ENCODE results near the gene UBAC1. TPM values are rescaled to one million over a fixed set of nuclear protein-coding genes. Genes with fewer than 3 reads are reported as not detected.

Gene UBAC1
- polyA plus RNA-seq, 1 donor from 2014 or later: 92.3 TPM

DNA sequence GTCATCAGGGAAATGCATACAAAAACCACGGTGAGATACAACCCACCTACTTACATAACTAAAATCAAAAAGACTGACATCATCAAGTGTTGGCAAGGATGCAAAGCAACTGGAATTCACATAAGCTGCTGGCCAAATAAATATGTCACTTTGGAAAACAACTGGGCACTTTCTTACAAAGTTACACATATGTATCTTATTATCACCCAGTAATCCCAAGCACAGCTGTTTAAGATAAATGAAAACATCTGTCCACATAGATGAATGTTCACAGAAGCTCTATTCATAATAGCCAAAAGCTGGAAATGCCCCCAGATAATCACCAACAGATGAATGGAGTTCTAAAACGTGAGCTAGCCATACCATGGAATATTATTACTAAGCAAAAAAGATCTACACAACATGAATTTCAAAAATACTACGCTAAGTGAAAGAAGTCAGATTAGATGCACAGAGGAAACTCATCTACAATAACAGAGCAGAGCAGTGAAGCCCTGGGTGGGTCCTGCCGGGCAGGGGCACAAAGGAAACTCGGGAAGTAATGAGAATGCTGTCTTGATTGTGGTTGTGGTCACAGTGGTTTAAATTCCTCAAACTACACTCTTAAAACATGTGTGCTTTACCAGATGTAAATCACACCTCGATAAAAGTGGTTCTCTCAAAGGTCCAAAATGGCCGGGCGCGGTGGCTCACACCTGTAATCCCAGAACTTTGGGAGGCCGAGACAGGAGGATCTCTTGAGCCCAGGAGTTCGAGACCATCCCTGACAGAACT lies 62.4 kb downstream of the UBAC1 start:
- Histone ChIP-seq H3K9ac (ENCODE audit: low read length) (no peak overlapping the region), H2AFZ (ENCODE audit: low read depth, low read length) (no peak overlapping the region), H3K4me3 (ENCODE audit: low read length) (no peak overlapping the region), H3F3A (ENCODE audit: insufficient read depth, low read length, poor library complexity, severe bottlenecking) (no peaks in the 10 kb centered on the region), H4K20me1 (ENCODE audit: insufficient read depth) (peaks cover 3% of the 10 kb centered on the region), H3K27me3 (ENCODE audit: insufficient read depth, low read depth, low read length) (no peaks in the 10 kb centered on the region), H3K36me3 (ENCODE audit: insufficient read depth, low read length) (peaks cover 7% of the 10 kb centered on the region), H3K9me2 (ENCODE audit: insufficient read depth, low read length) (no peaks in the 10 kb centered on the region), H3K4me2 (ENCODE audit: low read length) (no peak overlapping the region), H3K27ac (ENCODE audit: low read length) (no peak overlapping the region), H3K79me2 (replicated peaks; ENCODE audit: insufficient read depth, low read length) (peaks cover 99% of the 10 kb centered on the region), H3K9me3 (ENCODE audit: low read length) (peaks cover 18% of the 10 kb centered on the region)
- TF ChIP-seq MXI1 (conservative IDR thresholded peaks at IDR 0.05; ENCODE audit: poor library complexity, severe bottlenecking) (no peak), RAD21 (conservative IDR thresholded peaks at IDR 0.05) (no peak), TAF1 (IDR thresholded peaks at IDR 0.05; ENCODE audit: low read depth) (no peak), POLR2AphosphoS5 (IDR thresholded peaks at IDR 0.05) (no peak)
- TF ChIP-seq, protein P1, sequence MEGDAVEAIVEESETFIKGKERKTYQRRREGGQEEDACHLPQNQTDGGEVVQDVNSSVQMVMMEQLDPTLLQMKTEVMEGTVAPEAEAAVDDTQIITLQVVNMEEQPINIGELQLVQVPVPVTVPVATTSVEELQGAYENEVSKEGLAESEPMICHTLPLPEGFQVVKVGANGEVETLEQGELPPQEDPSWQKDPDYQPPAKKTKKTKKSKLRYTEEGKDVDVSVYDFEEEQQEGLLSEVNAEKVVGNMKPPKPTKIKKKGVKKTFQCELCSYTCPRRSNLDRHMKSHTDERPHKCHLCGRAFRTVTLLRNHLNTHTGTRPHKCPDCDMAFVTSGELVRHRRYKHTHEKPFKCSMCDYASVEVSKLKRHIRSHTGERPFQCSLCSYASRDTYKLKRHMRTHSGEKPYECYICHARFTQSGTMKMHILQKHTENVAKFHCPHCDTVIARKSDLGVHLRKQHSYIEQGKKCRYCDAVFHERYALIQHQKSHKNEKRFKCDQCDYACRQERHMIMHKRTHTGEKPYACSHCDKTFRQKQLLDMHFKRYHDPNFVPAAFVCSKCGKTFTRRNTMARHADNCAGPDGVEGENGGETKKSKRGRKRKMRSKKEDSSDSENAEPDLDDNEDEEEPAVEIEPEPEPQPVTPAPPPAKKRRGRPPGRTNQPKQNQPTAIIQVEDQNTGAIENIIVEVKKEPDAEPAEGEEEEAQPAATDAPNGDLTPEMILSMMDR (IDR thresholded peaks at IDR 0.05; ENCODE audit: poor library complexity, severe bottlenecking): no peak

- Histone ChIP-seq H3K4me3 (ENCODE audit: low read length) (no peak overlapping the region), H3K9ac (ENCODE audit: low read length) (no peak overlapping the region), H3K9me3 (ENCODE audit: low read length) (peaks cover 18% of the 10 kb centered on the region), H3K79me2 (replicated peaks; ENCODE audit: insufficient read depth, low read length) (peaks cover 98% of the 10 kb centered on the region), H2AFZ (ENCODE audit: low read depth, low read length) (no peak overlapping the region), H3F3A (ENCODE audit: insufficient read depth, low read length, poor library complexity, severe bottlenecking) (no peaks in the 10 kb centered on the region), H3K36me3 (ENCODE audit: insufficient read depth, low read length) (peaks cover 7% of the 10 kb centered on the region), H3K27ac (ENCODE audit: low read length) (no peak overlapping the region), H4K20me1 (ENCODE audit: insufficient read depth) (peaks cover 7% of the 10 kb centered on the region), H3K4me2 (ENCODE audit: low read length) (no peak overlapping the region), H3K9me2 (ENCODE audit: insufficient read depth, low read length) (no peaks in the 10 kb centered on the region), H3K27me3 (ENCODE audit: insufficient read depth, low read depth, low read length) (no peaks in the 10 kb centered on the region)
- TF ChIP-seq EP300 (conservative IDR thresholded peaks at IDR 0.05; ENCODE audit: poor library complexity, severe bottlenecking) (no peak), SMC3 (conservative IDR thresholded peaks at IDR 0.05; ENCODE audit: poor library complexity) (no peak), MXI1 (conservative IDR thresholded peaks at IDR 0.05; ENCODE audit: poor library complexity, severe bottlenecking) (no peak)
- TF ChIP-seq, protein P2, sequence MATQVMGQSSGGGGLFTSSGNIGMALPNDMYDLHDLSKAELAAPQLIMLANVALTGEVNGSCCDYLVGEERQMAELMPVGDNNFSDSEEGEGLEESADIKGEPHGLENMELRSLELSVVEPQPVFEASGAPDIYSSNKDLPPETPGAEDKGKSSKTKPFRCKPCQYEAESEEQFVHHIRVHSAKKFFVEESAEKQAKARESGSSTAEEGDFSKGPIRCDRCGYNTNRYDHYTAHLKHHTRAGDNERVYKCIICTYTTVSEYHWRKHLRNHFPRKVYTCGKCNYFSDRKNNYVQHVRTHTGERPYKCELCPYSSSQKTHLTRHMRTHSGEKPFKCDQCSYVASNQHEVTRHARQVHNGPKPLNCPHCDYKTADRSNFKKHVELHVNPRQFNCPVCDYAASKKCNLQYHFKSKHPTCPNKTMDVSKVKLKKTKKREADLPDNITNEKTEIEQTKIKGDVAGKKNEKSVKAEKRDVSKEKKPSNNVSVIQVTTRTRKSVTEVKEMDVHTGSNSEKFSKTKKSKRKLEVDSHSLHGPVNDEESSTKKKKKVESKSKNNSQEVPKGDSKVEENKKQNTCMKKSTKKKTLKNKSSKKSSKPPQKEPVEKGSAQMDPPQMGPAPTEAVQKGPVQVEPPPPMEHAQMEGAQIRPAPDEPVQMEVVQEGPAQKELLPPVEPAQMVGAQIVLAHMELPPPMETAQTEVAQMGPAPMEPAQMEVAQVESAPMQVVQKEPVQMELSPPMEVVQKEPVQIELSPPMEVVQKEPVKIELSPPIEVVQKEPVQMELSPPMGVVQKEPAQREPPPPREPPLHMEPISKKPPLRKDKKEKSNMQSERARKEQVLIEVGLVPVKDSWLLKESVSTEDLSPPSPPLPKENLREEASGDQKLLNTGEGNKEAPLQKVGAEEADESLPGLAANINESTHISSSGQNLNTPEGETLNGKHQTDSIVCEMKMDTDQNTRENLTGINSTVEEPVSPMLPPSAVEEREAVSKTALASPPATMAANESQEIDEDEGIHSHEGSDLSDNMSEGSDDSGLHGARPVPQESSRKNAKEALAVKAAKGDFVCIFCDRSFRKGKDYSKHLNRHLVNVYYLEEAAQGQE (IDR thresholded peaks at IDR 0.05; ENCODE audit: borderline replicate concordance): no peak
Measured at GRCh38 chr9:135896626-135897025, 64.5 kb downstream of the UBAC1 start.

GRCh38 chr9:135896205-135896604 lies 65.0 kb downstream of the UBAC1 start:
- TF ChIP-seq EZH2 (IDR thresholded peaks at IDR 0.05; ENCODE audit: borderline replicate concordance, insufficient read depth, low read length, poor library complexity, severe bottlenecking) (no peak), POLR2AphosphoS5 (IDR thresholded peaks at IDR 0.05) (no peak), TAF1 (IDR thresholded peaks at IDR 0.05; ENCODE audit: low read depth) (no peak)
- TF ChIP-seq, protein P1 (IDR thresholded peaks at IDR 0.05; ENCODE audit: poor library complexity, severe bottlenecking): no peak
- TF ChIP-seq, protein P2 (IDR thresholded peaks at IDR 0.05; ENCODE audit: borderline replicate concordance): no peak
- no peak overlapping the region for H2AFZ ChIP-seq (ENCODE audit: low read depth, low read length)
- no peak overlapping the region for H3K4me2 ChIP-seq (ENCODE audit: low read length)
- peaks cover 9% of the 10 kb centered on the region for H4K20me1 ChIP-seq (ENCODE audit: insufficient read depth)
- H3K36me3 ChIP-seq (ENCODE audit: insufficient read depth, low read length): peaks cover 7% of the 10 kb centered on the region
- H3K4me3 ChIP-seq (ENCODE audit: low read length): no peak overlapping the region
- H3K9me2 ChIP-seq (ENCODE audit: insufficient read depth, low read length): no peaks in the 10 kb centered on the region
- H3K27me3 ChIP-seq (ENCODE audit: insufficient read depth, low read depth, low read length): no peaks in the 10 kb centered on the region
- peaks cover 18% of the 10 kb centered on the region for H3K9me3 ChIP-seq (ENCODE audit: low read length)
- no peak overlapping the region for H3K9ac ChIP-seq (ENCODE audit: low read length)
- H3K27ac ChIP-seq (ENCODE audit: low read length): no peak overlapping the region
- peaks cover 98% of the 10 kb centered on the region for H3K79me2 ChIP-seq (replicated peaks; ENCODE audit: insufficient read depth, low read length)
- H3F3A ChIP-seq (ENCODE audit: insufficient read depth, low read length, poor library complexity, severe bottlenecking): no peaks in the 10 kb centered on the region
